IMR-90 (cell line): ENCODE data around the gene DPH7. TPM values are rescaled to one million over a fixed set of nuclear protein-coding genes. Genes with fewer than 3 reads are reported as not detected.
"Not testable (repeated sequence)": the region's sequence is repeated elsewhere in the genome, so short reads cannot be mapped to it uniquely, and the experiment has no call there.

Experiments
- ATAC-seq: fragments of 200-7000 bp; cut with Tn5 transposase; 2 replicates; pipeline ENCODE4 v1.9.1; 2020; ENCODE audit warnings: low read depth, mild to moderate bottlenecking, moderate library complexity
- BruUV-seq: library from RNA; stranded (reverse); fragments of 400-500 nt; replicated peaks from 2 replicates; lab custom pipeline; 2021; lab: Mats Ljungman, UMichigan
- CTCF ChIA-PET: fragments of 300-600 bp; formaldehyde crosslinking; extraction: SDS; loops from one replicate; lab custom pipeline; 2021; ENCODE audit warnings: antibody characterized with exemption; lab: Yijun Ruan, JAX
- POLR2A ChIA-PET: fragments of 300-600 bp; sonication (Branson Sonifier 250); formaldehyde crosslinking; loops from one replicate; lab custom pipeline; 2022; ENCODE audit warnings: antibody characterized with exemption; ENCODE audit not compliant: unreplicated experiment; lab: Charles Lee
- DNase-seq: peaks from one replicate; pipeline ENCODE4 v3.0.0; 2013
- H2AFZ ChIP-seq: replicated peaks from 2 replicates; pipeline ENCODE3; 2013; ENCODE audit warnings: low read length, mild to moderate bottlenecking; ENCODE audit not compliant: poor library complexity
- H2AK5ac ChIP-seq: 2 replicates; pipeline ENCODE4 v1.6.1; 2013; ENCODE audit warnings: low read depth, low read length, inconsistent platforms
- H2AK9ac ChIP-seq: replicated peaks from 2 replicates; pipeline ENCODE3; 2013; ENCODE audit warnings: mild to moderate bottlenecking, low read depth, low read length, moderate library complexity; ENCODE audit not compliant: poor library complexity
- H2BK120ac ChIP-seq: 2 replicates; pipeline ENCODE4 v1.6.1; 2013; ENCODE audit warnings: low read depth, low read length, inconsistent platforms
- H2BK15ac ChIP-seq: 3 replicates; pipeline ENCODE4 v1.6.1; 2013; ENCODE audit warnings: low read depth, low read length, inconsistent platforms
- H2BK20ac ChIP-seq: 2 replicates; pipeline ENCODE4 v1.6.1; 2013; ENCODE audit warnings: low read depth, mild to moderate bottlenecking, inconsistent platforms, low read length, moderate library complexity
- H2BK5ac ChIP-seq: 2 replicates; pipeline ENCODE4 v1.6.1; 2013; ENCODE audit warnings: mild to moderate bottlenecking, low read depth, low read length, inconsistent platforms; ENCODE audit not compliant: poor library complexity, severe bottlenecking
- H3K14ac ChIP-seq: replicated peaks from 2 replicates; pipeline ENCODE4 v1.6.1; 2013; ENCODE audit warnings: low read depth, low read length, inconsistent platforms
- H3K18ac ChIP-seq: 2 replicates; pipeline ENCODE4 v1.6.1; 2013; ENCODE audit warnings: low read depth, low read length, control low read depth
- H3K23ac ChIP-seq: 2 replicates; pipeline ENCODE4 v1.6.1; 2013; ENCODE audit warnings: low read depth, low read length, inconsistent platforms
- H3K27ac ChIP-seq: 2 replicates; pipeline ENCODE4 v1.5.1; 2013; ENCODE audit warnings: mild to moderate bottlenecking, control low read depth, low read length; ENCODE audit not compliant: insufficient read depth
- H3K27me3 ChIP-seq: 2 replicates; pipeline ENCODE4 v1.6.1; 2013; ENCODE audit warnings: low read length; ENCODE audit not compliant: control insufficient read depth, insufficient read depth
- H3K36me3 ChIP-seq: 2 replicates; pipeline ENCODE4 v1.6.1; 2013; ENCODE audit warnings: low read length, mixed read lengths; ENCODE audit not compliant: control insufficient read depth, insufficient read depth
- H3K4ac ChIP-seq: 2 replicates; pipeline ENCODE4 v1.6.1; 2013; ENCODE audit warnings: low read depth, low read length, inconsistent platforms
- H3K4me1 ChIP-seq: 2 replicates; pipeline ENCODE4 v1.6.1; 2013; ENCODE audit warnings: low read length, mixed read lengths; ENCODE audit not compliant: control insufficient read depth, insufficient read depth
- H3K4me2 ChIP-seq: 2 replicates; pipeline ENCODE4 v1.6.1; 2013; ENCODE audit warnings: low read depth, mild to moderate bottlenecking, control low read depth, low read length, moderate library complexity
- H3K4me3 ChIP-seq: 2 replicates; pipeline ENCODE4 v1.5.1; 2013; ENCODE audit warnings: low read depth, mild to moderate bottlenecking, control low read depth, low read length, moderate library complexity; ENCODE audit not compliant: insufficient read depth
- H3K56ac ChIP-seq: 2 replicates; pipeline ENCODE4 v1.6.1; 2013; ENCODE audit warnings: low read length, inconsistent platforms; ENCODE audit not compliant: insufficient read depth; ENCODE audit errors: extremely low read depth
- H3K79me1 ChIP-seq, 2 experiments: 2 replicates each; pipeline ENCODE4 v1.6.1; 2013; ENCODE audit warnings: low read length in 2 of 2, inconsistent platforms in 1 of 2, low read depth in 1 of 2
- H3K9ac ChIP-seq: 2 replicates; pipeline ENCODE4 v1.6.1; 2013; ENCODE audit warnings: low read depth, low read length, control low read depth
- H3K9me1 ChIP-seq: 2 replicates; pipeline ENCODE4 v1.6.1; 2013; ENCODE audit warnings: low read length, inconsistent platforms; ENCODE audit not compliant: insufficient read depth
- H3K9me3 ChIP-seq: 2 replicates; pipeline ENCODE4 v1.6.1; 2013; ENCODE audit warnings: low read length; ENCODE audit not compliant: control insufficient read depth, insufficient read depth
- H4K20me1 ChIP-seq: 2 replicates; pipeline ENCODE4 v1.6.1; 2013; ENCODE audit warnings: low read length, inconsistent platforms; ENCODE audit not compliant: insufficient read depth
- H4K5ac ChIP-seq: 2 replicates; pipeline ENCODE4 v1.6.1; 2013; ENCODE audit warnings: mild to moderate bottlenecking, low read depth, low read length, control low read depth
- H4K8ac ChIP-seq, 2 experiments: 2 replicates each; pipeline ENCODE4 v1.6.1; 2013; ENCODE audit warnings: low read depth in 2 of 2, low read length in 2 of 2, control low read depth in 1 of 2, inconsistent platforms in 1 of 2
- H4K91ac ChIP-seq: 2 replicates; pipeline ENCODE4 v1.6.1; 2013; ENCODE audit warnings: low read depth, low read length, inconsistent platforms; ENCODE audit not compliant: insufficient read depth
- WGBS, 2 experiments: methylation state at CpG; one replicate each; pipeline versions ENCODE4 v1.1.5 to v1.1.7; 2013; ENCODE audit warnings: missing lambda C conversion rate in 2 of 2; ENCODE audit not compliant: insufficient read length in 1 of 2; ENCODE audit errors: extremely low coverage in 2 of 2; 5-methylcytosine and 5-hydroxymethylcytosine counted together
- dilution Hi-C: fragments of 300-500 bp; cut with HindIII; formaldehyde crosslinking; loops from one replicate; pipeline ENCODE4 v1.14.3; 2018; ENCODE audit warnings: low sequenced_read_pairs; ENCODE audit not compliant: unreplicated experiment
- in situ Hi-C: fragments of 300-500 bp; cut with MboI; formaldehyde crosslinking; loops from 3 replicates; pipeline ENCODE4 v1.14.3; 2019; ENCODE audit warnings: low sequenced_read_pairs, inconsistent platforms, mixed read lengths
- intact Hi-C: fragments of 100-400 bp; cut with micrococcal nuclease; formaldehyde crosslinking; loops from 2 replicates; pipeline ENCODE4 v1.10.0; 2022
- polyA plus RNA-seq, 3 experiments: library from polyadenylated mRNA; depleted of rRNA; stranded (reverse); fragments of >200 nt; gene quantifications; 2 replicates each; pipeline ENCODE4 v1.2.3, GENCODE V29; 2012; ENCODE audit warnings: low replicate concordance in 1 of 3
- total RNA-seq: library from RNA; depleted of rRNA; stranded (reverse); fragments of >200 nt; gene quantifications from 2 replicates; pipeline ENCODE4 v1.2.3, GENCODE V29; 2012

The DPH7 gene
- total and polyA plus RNA-seq, 2 of the 4 experiments (the other 2 are of a cell fraction), result 12.5 to 33.7 TPM

GRCh38 chr9:137518661-137519459, 59.9 kb downstream of the DPH7 start:
- H2BK15ac ChIP-seq, H2AK5ac ChIP-seq, H2BK20ac ChIP-seq, H3K27me3 ChIP-seq, H2BK120ac ChIP-seq, H3K56ac ChIP-seq, H4K5ac ChIP-seq, H3K9me3 ChIP-seq, H3K9me1 ChIP-seq, H3K4me1 ChIP-seq, H3K4me2 ChIP-seq, DNase-seq, H3K4me3 ChIP-seq, ATAC-seq, H3K9ac ChIP-seq, H3K36me3 ChIP-seq, H4K91ac ChIP-seq, H2AK9ac ChIP-seq, BruUV-seq, in situ Hi-C loops, H3K4ac ChIP-seq, H2BK5ac ChIP-seq, H3K14ac ChIP-seq, H3K23ac ChIP-seq, H3K27ac ChIP-seq, POLR2A ChIA-PET, H2AFZ ChIP-seq, H4K8ac ChIP-seq, H4K20me1 ChIP-seq, H3K79me1 ChIP-seq, H3K18ac ChIP-seq, CTCF ChIA-PET, dilution Hi-C loops: not testable (repeated sequence)
- WGBS, 2 experiments, result 96% methylated on average over 8 of the region's 13 CpGs; no CpG with 5 or more reads in 1 of the 2 experiments
- intact Hi-C loops, result loop anchor here (2.0 kb wide), 1 partner anchor 36 kb away; no protein-coding TSS in a partner anchor
